DND-41 (cell line): ENCODE measurements around the gene MDP1.

Source experiments
- ATAC-seq: fragments of 200-7000 bp; cut with Tn5 transposase; 3 replicates; pipeline ENCODE4 v1.9.1; 2021; ENCODE audit warnings: low read depth; ENCODE audit not compliant: insufficient read depth
- DNase-seq: peaks from one replicate; pipeline ENCODE4 v3.0.0-alpha.2; 2020
- H2AFZ ChIP-seq: 2 replicates; pipeline ENCODE4 v1.6.0; 2012; ENCODE audit warnings: low read depth, low read length
- H3K27ac ChIP-seq: 2 replicates; pipeline ENCODE4 v1.5.1; 2012; ENCODE audit warnings: low read length, inconsistent platforms
- H3K27me3 ChIP-seq: fragments of 200-600 bp; sonication (generic); 2 replicates; pipeline ENCODE4 v1.6.0; 2012; ENCODE audit warnings: low read length, mild to moderate bottlenecking, inconsistent platforms; ENCODE audit not compliant: insufficient read depth, poor library complexity
- H3K36me3 ChIP-seq: 2 replicates; pipeline ENCODE4 v1.5.1; 2012; ENCODE audit warnings: low read length, inconsistent platforms; ENCODE audit not compliant: insufficient read depth
- H3K4me1 ChIP-seq: 2 replicates; pipeline ENCODE4 v1.5.1; 2012; ENCODE audit warnings: mild to moderate bottlenecking, low read length; ENCODE audit not compliant: insufficient read depth
- H3K4me2 ChIP-seq: 2 replicates; pipeline ENCODE4 v1.6.0; 2012; ENCODE audit warnings: mild to moderate bottlenecking, moderate library complexity, low read length, inconsistent platforms; ENCODE audit not compliant: insufficient read depth
- H3K4me3 ChIP-seq, 2 experiments: fragments of 200-600 bp in 1 of 2; shearing (Covaris generic) in 1 of 2; 2 replicates each; pipeline ENCODE4 v1.5.1; 2012 to 2016; ENCODE audit warnings: inconsistent platforms in 2 of 2, low read length in 2 of 2, mild to moderate bottlenecking in 2 of 2, low read depth in 1 of 2, moderate library complexity in 1 of 2
- H3K79me2 ChIP-seq: 2 replicates; pipeline ENCODE4 v1.6.0; 2012; ENCODE audit warnings: low read length, inconsistent platforms; ENCODE audit not compliant: insufficient read depth
- H3K9ac ChIP-seq: 2 replicates; pipeline ENCODE4 v1.6.0; 2012; ENCODE audit warnings: low read depth, mild to moderate bottlenecking, inconsistent platforms, low read length, moderate library complexity
- H3K9me3 ChIP-seq: 2 replicates; pipeline ENCODE4 v1.5.1; 2012; ENCODE audit warnings: low read length, moderate library complexity, mild to moderate bottlenecking, inconsistent platforms; ENCODE audit not compliant: insufficient read depth, severe bottlenecking
- H4K20me1 ChIP-seq: 2 replicates; pipeline ENCODE4 v1.6.0; 2012; ENCODE audit warnings: low read length; ENCODE audit not compliant: insufficient read depth
- CTCF ChIP-seq: IDR thresholded peaks from 2 replicates; pipeline ENCODE4 v1.5.1; 2012; ENCODE audit warnings: borderline replicate concordance, low read length, moderate library complexity, mild to moderate bottlenecking; ENCODE audit not compliant: poor library complexity, severe bottlenecking; ENCODE audit errors: extremely low read depth
- EZH2 ChIP-seq: IDR thresholded peaks from 3 replicates; pipeline ENCODE4 v1.6.1; 2012; ENCODE audit warnings: borderline replicate concordance, low read depth, mild to moderate bottlenecking, moderate library complexity, low read length, inconsistent platforms; ENCODE audit not compliant: severe bottlenecking

The MDP1 gene

DNA sequence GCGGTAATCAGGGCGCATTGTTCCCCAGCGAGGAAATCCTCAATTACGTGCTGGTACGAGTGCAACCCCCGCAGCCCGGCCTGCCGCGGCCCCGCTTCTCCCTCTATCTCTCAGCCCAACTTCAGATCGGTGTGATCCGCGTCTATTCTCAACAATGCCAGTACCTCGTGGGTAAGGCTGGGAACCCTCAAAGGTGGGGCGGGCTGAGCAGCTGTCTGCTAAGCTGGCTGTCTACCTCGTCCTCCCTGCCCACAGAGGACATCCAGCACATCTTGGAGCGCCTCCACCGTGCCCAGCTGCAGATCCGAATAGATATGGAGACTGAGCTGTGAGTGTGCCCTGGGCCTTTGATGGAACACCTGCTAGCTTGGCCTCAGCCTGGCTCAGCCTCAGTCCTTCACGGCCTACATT lies 43.0 kb downstream of the MDP1 start:
- Histone ChIP-seq H3K9ac (no peak overlapping the region), H2AFZ (no peak overlapping the region), H3K27ac (no peak overlapping the region), H3K4me1 (no peaks in the 10 kb centered on the region), H3K9me3 (no peaks in the 10 kb centered on the region), H3K27me3 (no peaks in the 10 kb centered on the region), H3K36me3 (no peaks in the 10 kb centered on the region), H3K4me3 (no peak overlapping the region), H4K20me1 (no peaks in the 10 kb centered on the region), H3K79me2 (no peaks in the 10 kb centered on the region), H3K4me2 (no peak overlapping the region)
- ATAC-seq: peak; percentile 23; the same call in 2 of the 3 replicates
- TF ChIP-seq CTCF (no peak), EZH2 (no peak)
- peak; percentile 25 for DNase-seq

DNA sequence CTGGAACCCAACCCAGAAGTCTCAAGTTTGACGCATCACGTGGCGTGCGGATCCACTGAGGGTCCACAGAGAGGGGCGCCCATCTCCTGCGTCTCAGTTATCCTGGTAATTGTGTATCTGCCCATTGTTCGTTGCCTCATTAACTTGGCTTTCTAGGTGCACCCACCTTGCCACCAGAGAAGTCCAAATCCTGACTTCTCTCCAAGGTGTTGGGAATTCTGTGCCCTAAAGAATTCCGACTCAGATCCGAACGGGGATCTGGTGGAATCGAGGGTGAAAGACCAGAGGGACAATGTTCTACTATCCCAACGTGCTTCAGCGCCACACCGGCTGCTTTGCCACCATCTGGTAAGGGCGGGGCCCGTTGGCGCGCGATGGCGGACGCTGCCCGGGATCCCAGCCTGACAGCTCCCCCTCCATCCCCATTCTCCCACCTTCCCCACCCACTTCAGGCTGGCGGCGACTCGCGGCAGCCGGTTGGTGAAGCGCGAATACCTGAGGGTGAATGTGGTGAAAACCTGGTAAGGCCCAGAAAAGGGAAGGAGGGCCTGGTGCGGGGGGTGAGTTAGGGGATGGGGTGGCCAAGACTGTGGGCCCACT lies 43.5 kb downstream of the MDP1 start:
- H3K27ac ChIP-seq: no peak overlapping the region
- no peaks in the 10 kb centered on the region for H3K36me3 ChIP-seq
- no peaks in the 10 kb centered on the region for H4K20me1 ChIP-seq
- no peaks in the 10 kb centered on the region for H3K79me2 ChIP-seq
- no peaks in the 10 kb centered on the region for H3K4me1 ChIP-seq
- ATAC-seq (no peak), DNase-seq (no peak)
- no peak overlapping the region for H3K9ac ChIP-seq
- H3K4me2 ChIP-seq: no peak overlapping the region
- TF ChIP-seq CTCF (no peak), EZH2 (no peak)
- H2AFZ ChIP-seq: no peak overlapping the region
- no peak overlapping the region for H3K4me3 ChIP-seq
- no peaks in the 10 kb centered on the region for H3K27me3 ChIP-seq
- H3K9me3 ChIP-seq: no peaks in the 10 kb centered on the region

GRCh38 chr14:24171422-24172260 lies 44.2 kb downstream of the MDP1 start, which contains the start of gene REC8:
Gene REC8 (plus strand): TSS chr14:24172080. CDS start chr14:24172553, 473 bp downstream.
- no peaks in the 10 kb centered on the region for H3K27me3 ChIP-seq
- H3K27ac ChIP-seq: no peak within 1 kb of the TSS
- no peaks in the 10 kb centered on the region for H3K4me1 ChIP-seq
- DNase-seq (no peak), ATAC-seq (no peak)
- H2AFZ ChIP-seq: no peak within 1 kb of the TSS
- H4K20me1 ChIP-seq: no peaks in the 10 kb centered on the region
- no peak for TF ChIP-seq EZH2
- TF ChIP-seq CTCF: no peak
- H3K4me2 ChIP-seq: no peak within 1 kb of the TSS
- H3K36me3 ChIP-seq: no peaks in the 10 kb centered on the region
- H3K9me3 ChIP-seq: no peaks in the 10 kb centered on the region
- H3K9ac ChIP-seq: no peak within 1 kb of the TSS
- no peak within 1 kb of the TSS for H3K4me3 ChIP-seq
- no peaks in the 10 kb centered on the region for H3K79me2 ChIP-seq
